GM19023 (cell line): ENCODE data around the gene KLHDC8B.

Source experiments
- ATAC-seq: cut with Tn5 transposase; IDR thresholded peaks from one replicate; pipeline ENCODE4 v1.9.1; 2021; ENCODE audit warnings: mild to moderate bottlenecking, moderate library complexity; ENCODE audit not compliant: unreplicated experiment

The KLHDC8B gene

GRCh38 chr3:49158103-49158709, 13.2 kb upstream of the KLHDC8B start:
- ATAC-seq = no peak

DNA sequence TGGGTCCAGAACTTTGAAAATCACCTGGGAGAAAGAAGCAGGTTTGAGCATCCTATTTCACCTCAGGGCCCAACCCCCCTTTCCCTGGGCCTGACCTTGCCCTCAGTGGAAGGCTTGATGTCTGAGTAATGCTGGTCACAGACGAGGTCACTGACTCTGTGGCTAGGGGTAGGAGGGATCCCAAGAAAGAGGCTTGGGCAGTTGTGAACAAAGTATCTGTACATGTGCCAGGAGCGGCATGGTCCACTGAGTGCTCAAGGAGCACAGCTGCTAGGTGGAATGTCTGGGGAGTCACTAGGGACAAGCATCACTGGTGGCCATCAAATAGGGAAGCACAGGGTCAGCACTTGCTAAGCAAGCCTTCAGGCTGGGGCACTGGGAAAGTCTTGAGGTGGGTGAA, 12.6 kb upstream of the KLHDC8B start:
- ATAC-seq = no peak

GRCh38 chr3:49161197-49161596, 10.2 kb upstream of the KLHDC8B start:
- no peak for ATAC-seq

- ATAC-seq = no peak
Observed at GRCh38 chr3:49161808-49162530, 9.4 kb upstream of the KLHDC8B start.

DNA sequence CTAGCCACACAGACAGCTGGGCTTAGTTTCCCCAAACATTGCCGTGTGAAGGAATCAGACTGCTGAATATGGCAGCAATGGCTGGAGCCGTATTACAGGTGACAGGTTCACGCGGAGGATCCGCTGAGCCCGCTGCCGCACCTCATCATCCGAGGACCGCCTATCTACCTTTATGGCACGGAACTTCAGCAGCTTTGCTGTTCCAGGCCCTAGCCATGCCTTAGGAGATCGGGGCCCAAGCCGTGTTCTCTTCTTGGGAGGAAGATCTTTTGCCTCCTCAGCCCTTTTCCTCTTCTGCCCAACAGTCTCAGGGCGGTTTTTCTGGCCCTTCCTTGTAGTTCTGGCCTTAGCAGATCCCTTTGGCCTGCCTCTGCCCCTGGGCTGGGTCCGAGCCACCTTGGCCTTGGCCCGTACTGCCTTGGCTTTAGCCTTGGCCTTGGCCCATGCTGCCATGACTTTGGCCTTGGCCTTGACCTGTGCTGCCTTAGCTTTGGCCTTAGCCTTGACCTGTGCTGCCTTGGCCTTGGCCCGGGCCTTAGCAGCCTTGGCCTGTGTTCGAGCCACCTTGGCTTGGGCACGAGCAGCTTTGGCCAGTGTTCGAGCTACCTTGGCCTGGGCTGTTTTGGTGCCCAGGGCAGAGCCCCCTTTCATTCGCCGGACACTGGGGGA, 8.5 kb upstream of the KLHDC8B start:
- ATAC-seq = no peak

DNA sequence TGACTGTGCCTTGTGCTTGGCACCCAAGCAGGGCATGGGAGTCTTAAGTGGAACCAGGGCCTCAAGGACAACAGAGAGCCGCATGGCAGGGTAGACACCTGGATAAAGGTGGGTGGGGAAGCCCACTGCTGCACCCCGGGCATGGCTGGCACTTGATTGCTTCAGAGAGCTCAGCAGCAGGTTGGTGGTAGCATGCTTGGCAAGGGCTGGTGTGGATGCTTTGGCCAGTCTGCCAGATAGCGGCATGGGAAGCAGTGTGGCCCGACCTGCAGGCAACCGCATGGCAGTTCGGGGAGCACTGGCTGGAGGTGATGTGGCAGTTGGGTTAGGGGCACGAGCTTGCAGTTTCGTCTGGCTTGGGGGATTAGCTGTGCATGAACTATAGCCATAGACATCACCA, 7.8 kb upstream of the KLHDC8B start:
- ATAC-seq = no peak

DNA sequence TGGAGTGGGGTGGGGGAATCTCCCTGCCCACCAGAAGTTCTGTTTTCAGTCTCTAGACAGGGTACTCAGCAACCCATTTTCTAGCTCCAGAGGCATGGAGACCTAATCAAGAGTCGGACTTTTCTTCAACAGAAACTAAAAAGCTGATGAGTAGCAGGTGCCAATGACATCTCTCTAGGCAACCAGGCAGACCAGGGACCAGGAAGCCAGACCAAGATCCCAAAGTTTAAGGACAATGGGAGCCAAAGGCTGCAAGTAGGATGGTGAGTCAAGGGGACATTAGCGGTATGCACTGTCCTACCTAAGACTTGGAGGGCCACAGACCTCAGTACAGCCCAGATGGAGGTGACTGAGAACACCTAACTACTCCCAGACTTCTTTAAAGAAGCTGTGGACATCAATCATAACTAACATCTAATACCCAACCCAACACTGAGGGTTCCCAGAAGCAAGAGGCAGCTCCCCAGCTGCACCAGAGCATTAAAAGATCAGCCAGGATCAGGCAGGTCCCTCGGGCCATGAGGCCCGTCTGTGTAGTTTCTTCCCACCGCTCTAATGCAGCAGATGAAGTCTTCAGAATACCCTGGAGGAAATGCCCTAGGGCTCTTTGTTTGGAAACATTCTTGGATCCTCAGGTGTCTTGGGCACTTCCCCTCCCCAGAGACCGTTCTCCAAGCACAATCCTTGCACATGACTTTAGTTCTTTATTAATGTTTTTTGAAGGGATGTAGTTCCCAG, 6.2 kb upstream of the KLHDC8B start:
- no peak for ATAC-seq

- ATAC-seq = peak; percentile 75
Observed at GRCh38 chr3:49165771-49166751, 5.3 kb upstream of the KLHDC8B start, which contains the start of gene CCDC71. TSS of gene CCDC71 (minus strand) at chr3:49166331. CDS start at chr3:49164208, 2,123 bp downstream.

- ATAC-seq = no peak
Observed at GRCh38 chr3:49166752-49167556, 4.4 kb upstream of the KLHDC8B start.

DNA sequence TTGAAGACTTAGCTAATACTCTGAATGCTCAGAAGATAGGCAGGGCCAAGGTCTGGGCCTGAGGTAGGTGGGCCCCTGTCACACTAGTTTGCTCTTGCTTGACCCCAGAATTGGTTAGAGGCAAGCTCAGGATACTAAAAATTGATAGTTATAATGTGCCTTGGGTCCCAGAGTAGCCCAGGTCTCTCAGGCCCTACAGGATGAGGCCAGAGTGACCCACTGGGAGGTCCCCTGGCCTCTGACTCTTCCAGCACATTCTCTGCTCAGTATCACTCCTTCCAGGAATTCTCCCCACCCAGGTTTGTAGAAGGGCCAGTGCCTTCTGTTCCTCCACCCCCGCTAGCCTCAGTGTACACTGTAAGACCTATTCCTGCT, 667 bp upstream of the KLHDC8B start:
- no peak for ATAC-seq

DNA sequence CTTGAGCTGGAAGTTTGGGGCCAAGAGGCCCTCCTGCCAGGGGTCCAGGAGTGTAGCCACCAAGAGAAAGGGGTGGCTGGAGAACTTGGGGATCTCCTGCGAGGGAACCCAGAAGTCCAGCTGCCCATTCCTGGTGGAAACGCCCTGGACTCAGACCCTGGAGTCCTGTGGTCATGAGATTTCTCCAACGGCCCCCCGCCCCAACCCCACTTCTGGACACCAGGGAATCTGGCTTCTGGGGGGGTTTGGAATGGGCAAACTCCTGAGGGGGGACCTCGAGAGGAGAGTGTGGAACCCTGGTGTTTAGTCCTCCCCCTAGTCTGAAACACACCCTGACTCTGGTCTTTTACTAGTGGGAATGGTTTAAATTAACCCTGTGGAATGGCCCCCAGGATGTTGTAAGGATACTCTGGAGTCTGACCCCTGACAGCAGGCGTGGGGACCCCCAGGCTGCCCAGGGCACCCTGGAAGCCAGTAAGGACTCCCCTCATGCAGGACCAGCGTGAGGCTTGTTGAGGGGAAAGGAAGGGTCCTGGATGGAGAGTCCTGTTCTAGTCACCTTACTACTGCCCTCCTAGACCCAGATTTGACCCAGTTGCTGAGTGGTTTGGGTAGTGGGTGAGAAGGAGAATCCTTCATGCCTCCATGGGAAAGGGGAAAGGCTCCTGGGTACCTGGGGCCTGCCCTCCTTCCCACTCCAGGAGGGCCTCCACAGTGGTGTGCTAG, 540 bp downstream of the KLHDC8B start:
- no peak for ATAC-seq

DNA sequence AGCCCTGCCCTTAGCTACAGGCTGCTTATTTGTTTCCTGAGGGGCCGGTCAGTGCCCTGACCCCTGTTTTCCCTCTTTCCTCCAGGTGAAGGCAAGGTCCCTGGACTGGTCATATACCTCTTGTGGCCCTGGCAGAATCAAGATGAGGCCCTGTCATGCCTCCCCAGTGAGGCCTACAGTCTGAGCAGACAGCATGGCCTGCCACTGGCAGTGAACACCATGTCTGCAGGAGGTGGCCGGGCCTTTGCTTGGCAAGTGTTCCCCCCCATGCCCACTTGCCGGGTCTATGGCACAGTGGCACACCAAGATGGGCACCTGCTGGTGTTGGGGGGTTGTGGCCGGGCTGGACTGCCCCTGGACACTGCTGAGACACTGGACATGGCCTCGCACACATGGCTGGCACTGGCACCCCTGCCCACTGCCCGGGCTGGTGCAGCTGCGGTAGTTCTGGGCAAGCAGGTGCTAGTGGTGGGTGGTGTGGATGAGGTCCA, 1.2 kb downstream of the KLHDC8B start:
- ATAC-seq = no peak

DNA sequence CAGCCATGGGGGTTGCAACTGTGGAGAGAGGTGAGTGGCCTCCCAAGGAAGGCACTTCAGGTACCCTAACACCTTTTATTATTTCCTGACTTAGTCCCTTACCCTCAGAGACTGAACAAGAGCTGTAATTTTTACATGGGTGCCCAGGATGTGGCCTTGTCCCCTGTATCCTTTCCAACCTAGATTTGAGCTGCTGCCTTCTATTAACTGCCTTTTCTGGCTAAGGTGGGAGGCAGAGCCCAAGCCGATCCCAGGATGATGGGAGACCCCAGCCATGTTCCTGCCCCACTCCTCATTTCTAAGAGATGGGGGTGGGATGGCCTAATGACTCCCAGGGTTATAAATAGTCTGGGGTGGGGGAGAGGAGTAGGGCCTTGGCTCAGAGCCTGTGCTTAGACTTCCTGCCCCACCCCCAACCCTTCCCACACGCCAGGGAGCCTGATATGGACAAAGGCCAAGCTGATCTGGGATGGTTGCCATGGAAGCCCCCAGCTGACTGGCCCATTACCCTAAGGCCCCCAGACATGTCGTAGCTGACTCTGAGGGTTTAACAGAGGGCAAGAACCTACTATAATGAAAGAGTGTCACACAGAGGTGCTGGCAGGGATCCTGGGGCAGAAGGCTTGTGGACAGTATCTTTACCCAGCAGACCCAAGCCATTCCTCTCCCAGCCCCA, 1.9 kb downstream of the KLHDC8B start:
- no peak for ATAC-seq

- ATAC-seq = no peak
Observed at GRCh38 chr3:49173792-49174170, 2.4 kb downstream of the KLHDC8B start.

DNA sequence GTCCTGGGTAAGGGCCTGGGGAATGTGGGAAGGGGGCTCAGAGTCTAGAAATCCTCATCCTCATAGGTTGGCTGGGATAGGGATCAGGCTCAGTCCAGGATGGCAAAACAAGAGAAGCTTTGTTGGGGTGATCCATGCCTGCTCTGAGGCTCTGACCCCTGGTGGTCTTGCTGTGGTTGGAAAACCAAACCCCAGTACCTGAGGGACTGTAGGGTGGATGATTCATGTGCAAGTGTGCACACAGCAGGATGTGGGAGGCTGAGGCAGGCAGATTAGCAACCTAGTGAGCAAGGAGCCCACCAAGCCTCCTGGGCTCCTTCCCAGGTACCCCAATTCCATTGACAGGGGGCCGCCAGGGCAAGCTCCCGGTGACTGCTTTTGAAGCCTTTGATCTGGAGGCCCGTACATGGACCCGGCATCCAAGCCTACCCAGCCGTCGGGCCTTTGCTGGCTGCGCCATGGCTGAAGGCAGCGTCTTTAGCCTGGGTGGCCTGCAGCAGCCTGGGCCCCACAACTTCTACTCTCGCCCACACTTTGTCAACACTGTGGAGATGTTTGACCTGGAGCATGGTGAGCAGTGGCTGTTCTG, 3.1 kb downstream of the KLHDC8B start:
- no peak for ATAC-seq

GRCh38 chr3:49175530-49175929, 4.1 kb downstream of the KLHDC8B start:
- no peak for ATAC-seq

DNA sequence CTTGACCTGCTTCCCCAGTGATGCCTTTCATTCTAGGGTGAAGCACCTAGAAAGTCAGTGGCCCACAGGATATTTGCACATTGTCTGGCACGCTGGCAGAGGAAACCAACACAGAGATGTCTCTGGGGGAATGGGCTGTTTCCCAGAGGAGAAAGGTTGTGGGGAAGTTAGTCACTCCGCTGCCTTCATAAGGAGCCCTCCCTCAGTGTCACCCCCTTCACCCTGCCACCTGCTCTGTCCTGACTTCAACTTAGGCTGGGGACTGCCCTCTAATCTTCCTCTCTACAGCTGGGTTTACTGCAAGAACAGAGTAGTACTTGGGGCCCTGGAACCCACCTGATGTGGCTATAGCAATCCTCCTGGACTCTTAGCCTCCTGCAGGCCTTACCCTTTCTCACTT, 5.7 kb downstream of the KLHDC8B start:
- ATAC-seq = no peak

- ATAC-seq = no peak
Observed at GRCh38 chr3:49180116-49180515, 8.7 kb downstream of the KLHDC8B start.
